ENCODE data around the gene SPCS3.

DNA sequence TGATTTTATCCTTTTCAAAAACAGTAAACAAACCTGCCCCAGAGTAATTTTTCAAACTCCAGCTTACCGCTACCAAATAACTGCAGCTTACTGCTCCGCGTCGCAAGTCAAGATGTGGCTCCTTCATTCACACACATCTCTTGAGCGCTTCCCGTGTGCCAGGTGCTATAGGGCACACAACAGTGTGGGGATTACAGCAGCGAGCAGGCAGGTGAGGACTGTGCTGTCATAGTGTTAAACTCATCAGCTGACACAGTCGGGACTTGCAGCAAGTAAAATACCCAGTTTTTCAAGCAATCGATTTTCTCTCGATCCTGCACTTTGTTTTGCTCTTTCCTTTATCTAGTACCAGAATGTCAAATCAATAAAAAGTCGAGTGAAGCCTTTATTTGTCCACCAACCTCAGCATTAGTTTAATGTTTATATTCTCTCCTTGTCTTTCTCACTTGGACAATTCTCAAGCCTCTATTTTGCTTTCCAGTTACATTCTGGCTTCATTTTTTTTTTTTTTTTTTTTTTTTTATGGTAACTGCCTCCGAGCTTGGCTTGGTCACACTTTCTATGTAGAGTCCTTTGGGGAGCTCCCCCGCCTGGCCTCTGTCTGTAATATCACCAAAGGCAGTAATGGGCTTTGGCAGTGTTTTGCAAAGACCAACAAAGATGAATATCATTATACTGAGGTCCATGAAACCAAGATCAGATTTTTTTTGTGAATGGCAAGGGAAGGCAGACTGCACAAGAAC, 42.4 kb upstream of the SPCS3 start:
- TF ChIP-seq ZFP41 (tag by site-specific recombination; IDR thresholded peaks at IDR 0.05; ENCODE audit: borderline replicate concordance) (no peak), TCF7L2 (IDR thresholded peaks at IDR 0.05; ENCODE audit: borderline replicate concordance, low read depth, low read length) (no peak)
- TF ChIP-seq, protein P1, sequence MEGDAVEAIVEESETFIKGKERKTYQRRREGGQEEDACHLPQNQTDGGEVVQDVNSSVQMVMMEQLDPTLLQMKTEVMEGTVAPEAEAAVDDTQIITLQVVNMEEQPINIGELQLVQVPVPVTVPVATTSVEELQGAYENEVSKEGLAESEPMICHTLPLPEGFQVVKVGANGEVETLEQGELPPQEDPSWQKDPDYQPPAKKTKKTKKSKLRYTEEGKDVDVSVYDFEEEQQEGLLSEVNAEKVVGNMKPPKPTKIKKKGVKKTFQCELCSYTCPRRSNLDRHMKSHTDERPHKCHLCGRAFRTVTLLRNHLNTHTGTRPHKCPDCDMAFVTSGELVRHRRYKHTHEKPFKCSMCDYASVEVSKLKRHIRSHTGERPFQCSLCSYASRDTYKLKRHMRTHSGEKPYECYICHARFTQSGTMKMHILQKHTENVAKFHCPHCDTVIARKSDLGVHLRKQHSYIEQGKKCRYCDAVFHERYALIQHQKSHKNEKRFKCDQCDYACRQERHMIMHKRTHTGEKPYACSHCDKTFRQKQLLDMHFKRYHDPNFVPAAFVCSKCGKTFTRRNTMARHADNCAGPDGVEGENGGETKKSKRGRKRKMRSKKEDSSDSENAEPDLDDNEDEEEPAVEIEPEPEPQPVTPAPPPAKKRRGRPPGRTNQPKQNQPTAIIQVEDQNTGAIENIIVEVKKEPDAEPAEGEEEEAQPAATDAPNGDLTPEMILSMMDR (tag by site-specific recombination; IDR thresholded peaks at IDR 0.05), result no peak
